ENCODE data around the gene DMC1. TPM values are rescaled to one million over a fixed set of nuclear protein-coding genes. Genes with fewer than 3 reads are reported as not detected.

Gene DMC1
- total and polyA plus RNA-seq, 9 of the 15 experiments (the other 6 are each of a cell fraction or from before 2014, with no cell fraction given): 5.5 to 55.5 (median 9.8) TPM

DNA sequence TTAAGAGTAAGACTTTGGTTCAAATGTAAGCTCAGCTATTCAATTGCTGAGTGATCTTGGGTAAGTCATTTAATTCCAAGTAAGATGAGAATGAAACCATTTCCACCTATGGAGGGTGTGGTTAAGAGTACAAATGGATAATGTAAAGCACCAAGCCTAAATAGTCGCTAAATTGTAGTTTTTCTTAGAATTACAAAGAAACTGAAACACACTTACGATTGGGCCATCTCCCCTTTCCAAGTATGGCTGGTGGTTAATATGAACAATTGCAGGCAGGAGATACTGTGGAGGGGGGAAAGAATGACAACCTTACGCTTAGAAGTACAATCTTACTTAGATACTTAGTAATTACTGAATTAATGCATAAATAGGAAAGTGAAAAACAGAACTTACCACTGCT lies 72.1 kb downstream of the DMC1 start:
- DNase-seq (ENCODE audit: extremely low read depth in 1 of 4, low spot score in 3 of 4): no peak
- no peak overlapping the region for H3K9ac ChIP-seq (ENCODE audit: insufficient read depth in 1 of 2, low read depth in 2 of 2, low read length in 2 of 2)
- no peaks in the 10 kb centered on the region for H3K9me1 ChIP-seq (ENCODE audit: control insufficient read depth, insufficient read depth, low read length)
- TF ChIP-seq FOXA1 (IDR thresholded peaks at IDR 0.05; ENCODE audit: borderline replicate concordance): no peak
- no peak for TF ChIP-seq TFAM (CRISPR knock-in tag; conservative IDR thresholded peaks at IDR 0.05)
- no peak for TF ChIP-seq ZNF436 (CRISPR knock-in tag; IDR thresholded peaks at IDR 0.05)
- TF ChIP-seq ZNF354B (CRISPR knock-in tag; IDR thresholded peaks at IDR 0.05): no peak
- no peak for TF ChIP-seq LARP7 (IDR thresholded peaks at IDR 0.05)
- no peak for TF ChIP-seq SUPT5H (IDR thresholded peaks at IDR 0.05)
- no peak for TF ChIP-seq ZNF75A (CRISPR knock-in tag; IDR thresholded peaks at IDR 0.05)
- TF ChIP-seq HMGN3 (IDR thresholded peaks at IDR 0.05; ENCODE audit: borderline replicate concordance, extremely low read depth, insufficient read length, low read depth, low read length): no peak
- no peak for TF ChIP-seq MTA3 (IDR thresholded peaks at IDR 0.05; ENCODE audit: borderline replicate concordance)
- no peak for TF ChIP-seq CREB1 (IDR thresholded peaks at IDR 0.05)
- no peak for TF ChIP-seq CREB1 (CRISPR knock-in tag; IDR thresholded peaks at IDR 0.05)
- no peak for TF ChIP-seq IRF2 (CRISPR knock-in tag; IDR thresholded peaks at IDR 0.05)
- TF ChIP-seq RAD21 (CRISPR knock-in tag; conservative IDR thresholded peaks at IDR 0.05 in 1 of 2, IDR thresholded peaks at IDR 0.05 in 1 of 2): no peak
- TF ChIP-seq ZNF507 (tag; conservative IDR thresholded peaks at IDR 0.05): no peak
- TF ChIP-seq, protein P1, sequence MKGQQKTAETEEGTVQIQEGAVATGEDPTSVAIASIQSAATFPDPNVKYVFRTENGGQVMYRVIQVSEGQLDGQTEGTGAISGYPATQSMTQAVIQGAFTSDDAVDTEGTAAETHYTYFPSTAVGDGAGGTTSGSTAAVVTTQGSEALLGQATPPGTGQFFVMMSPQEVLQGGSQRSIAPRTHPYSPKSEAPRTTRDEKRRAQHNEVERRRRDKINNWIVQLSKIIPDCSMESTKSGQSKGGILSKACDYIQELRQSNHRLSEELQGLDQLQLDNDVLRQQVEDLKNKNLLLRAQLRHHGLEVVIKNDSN (CRISPR knock-in tag; IDR thresholded peaks at IDR 0.05): no peak
- TF ChIP-seq, protein P2, sequence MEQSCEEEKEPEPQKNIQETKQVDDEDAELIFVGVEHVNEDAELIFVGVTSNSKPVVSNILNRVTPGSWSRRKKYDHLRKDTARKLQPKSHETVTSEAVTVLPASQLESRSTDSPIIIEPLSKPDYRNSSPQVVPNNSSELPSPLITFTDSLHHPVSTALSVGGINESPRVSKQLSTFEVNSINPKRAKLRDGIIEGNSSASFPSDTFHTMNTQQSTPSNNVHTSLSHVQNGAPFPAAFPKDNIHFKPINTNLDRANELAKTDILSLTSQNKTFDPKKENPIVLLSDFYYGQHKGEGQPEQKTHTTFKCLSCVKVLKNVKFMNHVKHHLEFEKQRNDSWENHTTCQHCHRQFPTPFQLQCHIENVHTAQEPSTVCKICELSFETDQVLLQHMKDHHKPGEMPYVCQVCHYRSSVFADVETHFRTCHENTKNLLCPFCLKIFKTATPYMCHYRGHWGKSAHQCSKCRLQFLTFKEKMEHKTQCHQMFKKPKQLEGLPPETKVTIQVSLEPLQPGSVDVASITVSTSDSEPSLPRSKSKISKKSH (CRISPR knock-in tag; IDR thresholded peaks at IDR 0.05): no peak
- TF ChIP-seq ZNF133 (CRISPR knock-in tag; IDR thresholded peaks at IDR 0.05): no peak
- TF ChIP-seq, protein P3, sequence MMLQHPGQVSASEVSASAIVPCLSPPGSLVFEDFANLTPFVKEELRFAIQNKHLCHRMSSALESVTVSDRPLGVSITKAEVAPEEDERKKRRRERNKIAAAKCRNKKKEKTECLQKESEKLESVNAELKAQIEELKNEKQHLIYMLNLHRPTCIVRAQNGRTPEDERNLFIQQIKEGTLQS (IDR thresholded peaks at IDR 0.05): no peak
- TF ChIP-seq, protein P3 (CRISPR knock-in tag; conservative IDR thresholded peaks at IDR 0.05): no peak
- TF ChIP-seq GATAD2A (IDR thresholded peaks at IDR 0.05): no peak
- no peak for TF ChIP-seq HSF4 (CRISPR knock-in tag; IDR thresholded peaks at IDR 0.05; ENCODE audit: borderline replicate concordance)
- no peak for TF ChIP-seq KAT8 (IDR thresholded peaks at IDR 0.05; ENCODE audit: low read depth)
- no TSS peak for BruUV-seq (replicated peaks)
- CTCF ChIA-PET (ENCODE audit: low intra/inter-chr PET ratio): no interaction called here
- no peaks in the 10 kb centered on the region for H3K27me3 ChIP-seq (ENCODE audit: control insufficient read depth in 2 of 2, insufficient read depth in 2 of 2, low read length in 2 of 2)
- no peak overlapping the region for H3K4me2 ChIP-seq (ENCODE audit: insufficient read depth, low read length)
- ATAC-seq: no peak
- 79% methylated on average over 3 of the region's 3 CpGs for WGBS (ENCODE audit: insufficient coverage, low coverage, missing lambda C conversion rate)
- H3K4me1 ChIP-seq (replicated peaks in 1 of 2; ENCODE audit: control insufficient read depth in 2 of 2, insufficient read depth in 2 of 2, low read length in 2 of 2): peaks cover 0 to 8% of the 10 kb centered on the region in 2 experiments; a peak in 3 of 5 replicates
- no peak for FAIRE-seq
- peaks cover 94% of the 10 kb centered on the region for H3K36me3 ChIP-seq (ENCODE audit: control insufficient read depth, insufficient read depth, low read length)
- in situ Hi-C loops (cut with MboI): loop anchor here (5.0 kb wide), 1 partner anchor 69 kb away; no protein-coding TSS in a partner anchor
- no peak overlapping the region for H3K4me3 ChIP-seq
- H3K9me3 ChIP-seq (replicated peaks; ENCODE audit: control insufficient read depth, insufficient read depth, low read depth, low read length): no peaks in the 10 kb centered on the region
- intact Hi-C loops (cut with micrococcal nuclease): no loop called here
- POLR2A ChIA-PET: interaction anchor here (1.0 to 1.6 kb wide), 4 partner anchors 8 to 13 kb away, joined by 3 to 10 read pairs (median 5); no protein-coding TSS in a partner anchor
- H3K27ac ChIP-seq (ENCODE audit: extremely low read depth, low read depth, low read length): no peak overlapping the region
- H3K79me2 ChIP-seq (ENCODE audit: control insufficient read depth, insufficient read depth, low read length): peaks cover 61% of the 10 kb centered on the region
- no peaks in the 10 kb centered on the region; the same call in 1 of the 2 replicates for H4K20me1 ChIP-seq (replicated peaks; ENCODE audit: control insufficient read depth, insufficient read depth, low read length)
- H2AFZ ChIP-seq (ENCODE audit: low read depth, low read length): no peak overlapping the region

Measured in K562 (cell line).